ENCODE measurements around the gene THBD. TPM values are rescaled to one million over a fixed set of nuclear protein-coding genes. Genes with fewer than 3 reads are reported as not detected.

The THBD gene
- total and polyA plus RNA-seq, 8 donors, result 1.8 to 12.1 (median 3.8) TPM

- Histone ChIP-seq H3K27ac (peak overlapping the region in 2 of 4 donors; percentile 27 to 83), H3K9me3 (no peaks in the 10 kb centered on the region), H3K27me3 (no peaks in the 10 kb centered on the region), H3K4me1 (no peaks in the 10 kb centered on the region), H3K36me3 (no peaks in the 10 kb centered on the region), H3K4me3 (peak overlapping the region in 1 of 4 donors; percentile 33)
- intact Hi-C loops (cut with DNase I), result no loop called here
- DNase-seq (peak in 2 of 6 donors; percentile 33 to 38), FAIRE-seq (no peak), ATAC-seq (peak; percentile 36 to 73 (median 63))
- 48 to 49% methylated on average over 9 of the region's 9 CpGs for WGBS, 2 donors
- no peak for TF ChIP-seq CTCF (IDR thresholded peaks at IDR 0.05)
Measured at GRCh38 chr20:23082846-23083552, 33.5 kb upstream of the THBD start.

GRCh38 chr20:23081263-23081819 is 31.9 kb upstream of the THBD start:
- WGBS, 2 donors, result 45 to 58% methylated on average over 9 of the region's 9 CpGs
- Histone ChIP-seq H3K27ac (no peak overlapping the region), H3K9me3 (no peaks in the 10 kb centered on the region), H3K4me1 (no peaks in the 10 kb centered on the region), H3K27me3 (no peaks in the 10 kb centered on the region), H3K36me3 (no peaks in the 10 kb centered on the region), H3K4me3 (peak overlapping the region in 1 of 4 donors; percentile 3)
- no peak for TF ChIP-seq CTCF (IDR thresholded peaks at IDR 0.05)
- FAIRE-seq, result no peak
- no peak for ATAC-seq
- no peak for DNase-seq
- intact Hi-C loops (cut with DNase I), result no loop called here

- Histone ChIP-seq H3K27me3 (no peaks in the 10 kb centered on the region), H3K4me3 (no peak overlapping the region), H3K9me3 (no peaks in the 10 kb centered on the region), H3K4me1 (no peaks in the 10 kb centered on the region), H3K36me3 (no peaks in the 10 kb centered on the region), H3K27ac (no peak overlapping the region)
- DNase-seq, result no peak
- no peak for ATAC-seq
- FAIRE-seq, result no peak
- TF ChIP-seq CTCF (IDR thresholded peaks at IDR 0.05), result no peak
- intact Hi-C loops (cut with DNase I), result no loop called here
- 72 to 83% methylated on average over 10 of the region's 10 CpGs for WGBS, 2 donors
Measured at GRCh38 chr20:23080521-23080920, 31.0 kb upstream of the THBD start.

GRCh38 chr20:23079926-23080325 is 30.5 kb upstream of the THBD start:
- Histone ChIP-seq H3K4me1 (no peaks in the 10 kb centered on the region), H3K9me3 (no peaks in the 10 kb centered on the region), H3K36me3 (no peaks in the 10 kb centered on the region), H3K27ac (no peak overlapping the region), H3K4me3 (no peak overlapping the region), H3K27me3 (no peaks in the 10 kb centered on the region)
- FAIRE-seq (no peak), DNase-seq (no peak), ATAC-seq (no peak)
- no peak for TF ChIP-seq CTCF (IDR thresholded peaks at IDR 0.05)
- intact Hi-C loops (cut with DNase I), result loop anchor here in 1 of 3 donors (10.0 kb wide), 1 partner anchor 55 kb away; no protein-coding TSS in a partner anchor
- 56 to 58% methylated on average over 2 of the region's 2 CpGs for WGBS, 2 donors

GRCh38 chr20:23079016-23079351 is 29.5 kb upstream of the THBD start:
- H3K4me3 ChIP-seq, result no peak overlapping the region
- no peaks in the 10 kb centered on the region for H3K36me3 ChIP-seq
- FAIRE-seq, result no peak
- no peaks in the 10 kb centered on the region for H3K9me3 ChIP-seq
- peak in 2 of 4 donors; percentile 41 to 75 for ATAC-seq
- DNase-seq, result no peak
- H3K4me1 ChIP-seq, result no peaks in the 10 kb centered on the region
- no peak for TF ChIP-seq CTCF (IDR thresholded peaks at IDR 0.05)
- H3K27ac ChIP-seq, result no peak overlapping the region
- intact Hi-C loops (cut with DNase I), result loop anchor here in 1 of 3 donors (10.0 kb wide), 1 partner anchor 56 kb away; no protein-coding TSS in a partner anchor
- 33 to 34% methylated on average over 6 of the region's 6 CpGs for WGBS, 2 donors
- no peaks in the 10 kb centered on the region for H3K27me3 ChIP-seq

Data from pancreas (tissue), 10 donors.